T-cell (primary cell): ENCODE results near the gene NRXN2. TPM values are rescaled to one million over a fixed set of nuclear protein-coding genes. Genes with fewer than 3 reads are reported as not detected.

Experiments used
- ATAC-seq, 4 experiments: fragments of 200-7000 bp in 3 of 4; fragments of 150-1000 bp in 1 of 4; cut with Tn5 transposase; replicated peaks in 1 of 4; 1 replicate in 3 of 4; 2 replicates in 1 of 4; pipeline ENCODE4 v1.10.0; 2021; ENCODE audit warnings: moderate library complexity in 3 of 4, mild to moderate bottlenecking in 2 of 4, moderate number of reproducible peaks in 1 of 4
- CTCF ChIA-PET, 2 donors: fragments of 300-600 bp; sonication (Branson Sonifier 250); formaldehyde crosslinking; loops; one replicate each; lab custom pipeline; 2022; ENCODE audit warnings: antibody characterized with exemption in 2 of 2; lab: Charles Lee
- POLR2A ChIA-PET, 2 donors: fragments of 300-600 bp; sonication (Branson Sonifier 250); formaldehyde crosslinking; loops; one replicate each; lab custom pipeline; 2022; ENCODE audit warnings: antibody characterized with exemption in 2 of 2; lab: Charles Lee
- DNase-seq, 35 experiments: peaks; one replicate each; pipeline versions ENCODE4 v3.0.0 to v3.0.0-alpha.2; 2013 to 2023
- H3K27ac ChIP-seq: one replicate; pipeline ENCODE4 v1.5.1; 2013; ENCODE audit warnings: low read length
- H3K27me3 ChIP-seq, 2 experiments: replicated peaks in 1 of 2; 1 replicate in 1 of 2; 2 replicates in 1 of 2; pipeline versions ENCODE4 v1.6.1 to v1.7.0; 2013; ENCODE audit warnings: low read length in 1 of 2, mixed read lengths in 1 of 2; ENCODE audit not compliant: control insufficient read depth in 2 of 2, insufficient read depth in 2 of 2; ENCODE audit errors: extremely low read depth in 1 of 2
- H3K36me3 ChIP-seq, 2 donors: 1 replicate in 1 of 2; 2 replicates in 1 of 2; pipeline versions ENCODE4 v1.6.1 to v1.7.0; 2013; ENCODE audit warnings: low read length in 1 of 2; ENCODE audit not compliant: control insufficient read depth in 2 of 2, insufficient read depth in 1 of 2; ENCODE audit errors: extremely low read depth in 1 of 2
- H3K4me1 ChIP-seq, 2 experiments: 1 replicate in 1 of 2; 2 replicates in 1 of 2; pipeline versions ENCODE4 v1.6.1 to v1.7.0; 2013; ENCODE audit warnings: low read length in 2 of 2, mixed read lengths in 1 of 2; ENCODE audit not compliant: insufficient read depth in 2 of 2, control insufficient read depth in 1 of 2; ENCODE audit errors: extremely low read depth in 1 of 2
- H3K4me3 ChIP-seq, 2 donors: 1 replicate in 1 of 2; 2 replicates in 1 of 2; pipeline versions ENCODE4 v1.5.1 to v1.7.0; 2013; ENCODE audit warnings: mild to moderate bottlenecking in 2 of 2, low read length in 1 of 2, moderate library complexity in 1 of 2; ENCODE audit not compliant: control insufficient read depth in 1 of 2; ENCODE audit errors: extremely low read depth in 1 of 2
- H3K9me3 ChIP-seq: 2 replicates; pipeline ENCODE4 v1.7.0; 2013
- H3K27ac Mint-ChIP-seq, 2 donors: one replicate each; pipeline ENCODE4 v1.8.0; 2020 to 2021; ENCODE audit warnings: mild to moderate bottlenecking in 2 of 2, mixed read lengths in 2 of 2
- H3K27me3 Mint-ChIP-seq, 2 donors: one replicate each; pipeline ENCODE4 v1.8.0; 2021 to 2022; ENCODE audit warnings: mixed read lengths in 2 of 2
- H3K36me3 Mint-ChIP-seq: one replicate; pipeline ENCODE4 v1.8.0; 2021; ENCODE audit warnings: mixed read lengths
- H3K4me1 Mint-ChIP-seq, 3 donors: one replicate each; pipeline ENCODE4 v1.8.0; 2020 to 2022; ENCODE audit warnings: mixed read lengths in 3 of 3, mild to moderate bottlenecking in 1 of 3
- H3K4me3 Mint-ChIP-seq, 3 donors: one replicate each; pipeline ENCODE4 v1.8.0; 2020 to 2022; ENCODE audit warnings: mild to moderate bottlenecking in 3 of 3, mixed read lengths in 3 of 3, moderate library complexity in 3 of 3
- H3K9me3 Mint-ChIP-seq, 3 donors: one replicate each; pipeline ENCODE4 v1.8.0; 2020 to 2022; ENCODE audit warnings: mixed read lengths in 3 of 3
- WGBS: methylation state at CpG from one replicate; pipeline ENCODE4 v1.1.5; 2013; ENCODE audit warnings: missing lambda C conversion rate; ENCODE audit not compliant: insufficient coverage; 5-methylcytosine and 5-hydroxymethylcytosine counted together
- total RNA-seq, 35 experiments: library from RNA in 6 of 35; stranded (reverse) in 6 of 35; fragments of 120-200 nt in 1 of 35; gene quantifications; one replicate each; pipeline versions ENCODE4 v1.2.1 to v1.2.4 and lab custom pipeline; 2013 to 2026

Gene NRXN2
- total RNA-seq, 5 donors from 2014 or later (not counting 1 experiment from before 2014, with no cell fraction given) = 0.43 to 0.70 (median 0.47) TPM; not detected in 2

- Histone ChIP-seq H3K36me3 (no peaks in the 10 kb centered on the region), H3K9me3 (no peaks in the 10 kb centered on the region), H3K27me3 (peaks cover 0 to 40% of the 10 kb centered on the region in 2 experiments), H3K27ac (no peak overlapping the region), H3K4me1 (peaks cover 11 to 15% of the 10 kb centered on the region in 2 experiments), H3K4me3 (no peak overlapping the region)
- H3K36me3 Mint-ChIP-seq = no peaks in the 10 kb centered on the region
- no peak overlapping the region for H3K4me3 Mint-ChIP-seq
- H3K27me3 Mint-ChIP-seq = peaks cover 0 to 10% of the 10 kb centered on the region in 2 donors
- no peak overlapping the region for H3K27ac Mint-ChIP-seq
- peaks cover 8 to 11% (median 10%) of the 10 kb centered on the region in 3 donors for H3K4me1 Mint-ChIP-seq
- WGBS = 79% methylated on average over 11 of the region's 23 CpGs
- ChIA-PET CTCF (no interaction called here), POLR2A (no interaction called here)
- DNase-seq (no peak), ATAC-seq (no peak)
- H3K9me3 Mint-ChIP-seq = no peaks in the 10 kb centered on the region
Observed at GRCh38 chr11:64606796-64607380, 116.1 kb downstream of the NRXN2 start.

GRCh38 chr11:64605656-64606585, 117.1 kb downstream of the NRXN2 start:
- no peak overlapping the region for H3K27ac ChIP-seq
- no peak for DNase-seq
- Mint-ChIP-seq H3K9me3 (no peaks in the 10 kb centered on the region), H3K4me3 (no peak overlapping the region), H3K36me3 (no peaks in the 10 kb centered on the region), H3K27ac (no peak overlapping the region), H3K4me1 (peaks cover 2 to 5% (median 2%) of the 10 kb centered on the region in 3 donors), H3K27me3 (peaks cover 0 to 10% of the 10 kb centered on the region in 2 donors)
- ChIA-PET CTCF (no interaction called here), POLR2A (no interaction called here)
- no peak overlapping the region for H3K4me3 ChIP-seq
- H3K27me3 ChIP-seq = peaks cover 0 to 43% of the 10 kb centered on the region in 2 experiments
- WGBS = 80% methylated on average over 8 of the region's 21 CpGs
- H3K9me3 ChIP-seq = no peaks in the 10 kb centered on the region
- H3K4me1 ChIP-seq = peaks cover 1 to 7% of the 10 kb centered on the region in 2 experiments
- no peaks in the 10 kb centered on the region for H3K36me3 ChIP-seq
- ATAC-seq = no peak

- peaks cover 0 to 43% of the 10 kb centered on the region in 2 experiments for H3K27me3 ChIP-seq
- Mint-ChIP-seq H3K4me1 (peaks cover 0 to 4% (median 0%) of the 10 kb centered on the region in 3 donors), H3K36me3 (no peaks in the 10 kb centered on the region), H3K27me3 (peaks cover 0 to 10% of the 10 kb centered on the region in 2 donors), H3K4me3 (no peak overlapping the region), H3K27ac (no peak overlapping the region), H3K9me3 (no peaks in the 10 kb centered on the region)
- ATAC-seq = no peak
- no peaks in the 10 kb centered on the region for H3K9me3 ChIP-seq
- POLR2A ChIA-PET = no interaction called here
- H3K36me3 ChIP-seq = no peaks in the 10 kb centered on the region
- H3K27ac ChIP-seq = no peak overlapping the region
- WGBS = 56% methylated on average over 8 of the region's 10 CpGs
- CTCF ChIA-PET = no interaction called here
- no peak overlapping the region for H3K4me3 ChIP-seq
- no peak for DNase-seq
- H3K4me1 ChIP-seq = peaks cover 0 to 4% of the 10 kb centered on the region in 2 experiments
Observed at GRCh38 chr11:64605244-64605560, 117.8 kb downstream of the NRXN2 start.

GRCh38 chr11:64604458-64605243, 118.3 kb downstream of the NRXN2 start:
- Histone ChIP-seq H3K36me3 (no peaks in the 10 kb centered on the region), H3K27ac (no peak overlapping the region), H3K9me3 (no peaks in the 10 kb centered on the region), H3K4me3 (no peak overlapping the region), H3K4me1 (peaks cover 0 to 2% of the 10 kb centered on the region in 2 experiments), H3K27me3 (peaks cover 0 to 43% of the 10 kb centered on the region in 2 experiments)
- Mint-ChIP-seq H3K27me3 (peaks cover 0 to 10% of the 10 kb centered on the region in 2 donors), H3K4me3 (no peak overlapping the region), H3K36me3 (no peaks in the 10 kb centered on the region), H3K4me1 (no peaks in the 10 kb centered on the region), H3K27ac (no peak overlapping the region), H3K9me3 (no peaks in the 10 kb centered on the region)
- CTCF ChIA-PET = no interaction called here
- POLR2A ChIA-PET = no interaction called here
- 67% methylated on average over 3 of the region's 7 CpGs for WGBS
- DNase-seq (no peak), ATAC-seq (no peak)

- no peaks in the 10 kb centered on the region for H3K36me3 Mint-ChIP-seq
- no peaks in the 10 kb centered on the region for H3K4me1 Mint-ChIP-seq
- Histone ChIP-seq H3K36me3 (no peaks in the 10 kb centered on the region), H3K4me3 (no peak overlapping the region), H3K27me3 (peaks cover 0 to 43% of the 10 kb centered on the region in 2 experiments), H3K9me3 (no peaks in the 10 kb centered on the region), H3K4me1 (no peaks in the 10 kb centered on the region), H3K27ac (no peak overlapping the region)
- ATAC-seq (no peak), DNase-seq (no peak)
- WGBS = 53% methylated on average over 8 of the region's 10 CpGs
- CTCF ChIA-PET = no interaction called here
- peaks cover 0 to 10% of the 10 kb centered on the region in 2 donors for H3K27me3 Mint-ChIP-seq
- H3K27ac Mint-ChIP-seq = no peak overlapping the region
- no peaks in the 10 kb centered on the region for H3K9me3 Mint-ChIP-seq
- no peak overlapping the region for H3K4me3 Mint-ChIP-seq
- POLR2A ChIA-PET = no interaction called here
Observed at GRCh38 chr11:64603411-64604110, 119.4 kb downstream of the NRXN2 start.
